HG03457 (cell line): ENCODE measurements around the gene RAP1A.

ENCODE experiments used
- ATAC-seq: cut with Tn5 transposase; IDR thresholded peaks from one replicate; pipeline ENCODE4 v1.9.1; 2021; ENCODE audit warnings: moderate number of reproducible peaks; ENCODE audit not compliant: unreplicated experiment

Gene RAP1A

DNA sequence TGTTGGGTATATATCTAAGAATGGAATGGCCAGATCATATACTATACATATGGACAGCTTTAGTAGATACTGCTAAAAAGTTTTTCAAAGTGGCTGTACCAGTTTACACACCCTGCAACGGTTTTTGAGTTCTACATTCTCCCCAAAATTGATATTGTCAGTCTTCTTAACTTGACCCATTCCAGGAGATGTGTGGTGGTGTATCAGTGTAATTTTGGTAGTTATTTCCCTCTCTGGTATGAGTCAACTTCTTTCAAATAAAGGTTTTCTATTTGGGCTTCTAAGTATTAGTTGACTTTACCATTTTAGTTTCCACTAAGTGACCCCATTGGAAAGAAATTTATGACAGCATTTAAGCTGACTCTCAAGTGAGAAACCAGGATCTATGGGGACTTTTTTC is 90.4 kb downstream of the RAP1A start:
- ATAC-seq, result no peak

DNA sequence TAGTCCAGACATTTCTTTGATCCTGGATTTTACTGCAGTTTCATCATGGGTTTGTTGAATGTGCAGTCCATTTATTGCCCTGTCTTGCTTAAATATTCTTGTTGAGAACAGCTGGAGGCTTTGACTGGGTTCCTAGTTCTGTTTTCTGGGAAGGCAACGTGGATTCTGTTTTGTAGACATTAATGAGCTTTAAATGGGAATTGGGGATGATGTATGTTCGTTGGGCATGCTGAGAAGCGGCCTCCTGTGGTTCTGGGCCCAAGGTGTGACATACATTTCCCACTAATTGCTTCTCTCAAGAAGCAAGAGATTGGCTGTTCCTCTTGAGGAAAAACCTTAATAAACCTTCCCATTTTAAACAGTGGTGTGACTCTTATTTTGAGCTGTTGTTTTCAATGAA is 96.7 kb downstream of the RAP1A start:
- no peak for ATAC-seq

DNA sequence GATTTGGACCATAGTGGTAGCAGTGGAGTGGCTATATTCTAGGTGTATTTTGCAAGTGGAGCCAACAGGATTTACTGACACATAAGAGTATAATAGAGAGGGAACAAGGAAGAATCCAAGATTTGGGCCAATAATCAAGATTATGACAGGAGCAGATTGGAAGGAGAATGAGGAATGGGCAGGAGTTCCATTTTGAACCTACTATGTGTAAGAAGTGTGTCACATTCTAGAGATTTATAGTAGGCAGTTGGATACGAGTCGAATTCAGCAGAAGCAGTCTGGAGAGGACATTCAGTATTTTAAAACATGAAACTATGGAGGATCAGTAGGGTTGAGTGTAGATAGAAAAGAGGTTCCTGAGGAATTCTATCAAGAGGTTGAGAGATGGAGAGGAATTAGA is 97.9 kb downstream of the RAP1A start:
- ATAC-seq, result no peak

GRCh38 chr1:111719135-111719534 is 99.5 kb downstream of the RAP1A start:
- ATAC-seq, result no peak

GRCh38 chr1:111719674-111720132 is 100.1 kb downstream of the RAP1A start:
- no peak for ATAC-seq

- ATAC-seq, result no peak
Observed at GRCh38 chr1:111720274-111720976, 100.8 kb downstream of the RAP1A start.

GRCh38 chr1:111720977-111721786 is 101.6 kb downstream of the RAP1A start:
- ATAC-seq, result no peak

- ATAC-seq, result no peak
Observed at GRCh38 chr1:111723091-111723806, 103.7 kb downstream of the RAP1A start.

GRCh38 chr1:111723871-111724270 is 104.3 kb downstream of the RAP1A start:
- no peak for ATAC-seq

GRCh38 chr1:111725192-111725591 is 105.6 kb downstream of the RAP1A start:
- no peak for ATAC-seq

- no peak for ATAC-seq
Observed at GRCh38 chr1:111727056-111727455, 107.5 kb downstream of the RAP1A start.

GRCh38 chr1:111729271-111729921 is 109.8 kb downstream of the RAP1A start:
- ATAC-seq, result no peak

- ATAC-seq, result no peak
Observed at GRCh38 chr1:111729946-111730681, 110.5 kb downstream of the RAP1A start.

DNA sequence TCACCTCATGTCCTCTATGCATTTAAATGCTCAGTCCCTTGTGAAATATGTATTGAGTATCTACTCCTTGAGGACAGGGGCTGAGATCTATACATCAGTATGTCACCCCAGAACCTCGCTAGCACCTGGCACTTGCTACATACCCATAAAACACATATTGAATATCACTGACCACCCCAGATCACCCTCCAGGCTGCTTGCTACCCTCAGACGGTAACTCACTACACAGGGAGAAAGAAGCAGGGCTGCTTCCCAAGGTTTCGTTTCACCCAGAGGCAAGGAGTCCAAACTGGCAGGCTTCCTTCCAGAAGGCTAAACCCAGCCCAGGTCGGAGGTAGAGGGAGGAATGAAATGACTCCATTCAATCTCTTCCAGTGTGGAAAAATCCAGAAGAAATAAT is 111.1 kb downstream of the RAP1A start:
- ATAC-seq, result no peak

- ATAC-seq, result no peak
Observed at GRCh38 chr1:111731956-111732355, 112.4 kb downstream of the RAP1A start.

- no peak for ATAC-seq
Observed at GRCh38 chr1:111732718-111733117, 113.1 kb downstream of the RAP1A start.

DNA sequence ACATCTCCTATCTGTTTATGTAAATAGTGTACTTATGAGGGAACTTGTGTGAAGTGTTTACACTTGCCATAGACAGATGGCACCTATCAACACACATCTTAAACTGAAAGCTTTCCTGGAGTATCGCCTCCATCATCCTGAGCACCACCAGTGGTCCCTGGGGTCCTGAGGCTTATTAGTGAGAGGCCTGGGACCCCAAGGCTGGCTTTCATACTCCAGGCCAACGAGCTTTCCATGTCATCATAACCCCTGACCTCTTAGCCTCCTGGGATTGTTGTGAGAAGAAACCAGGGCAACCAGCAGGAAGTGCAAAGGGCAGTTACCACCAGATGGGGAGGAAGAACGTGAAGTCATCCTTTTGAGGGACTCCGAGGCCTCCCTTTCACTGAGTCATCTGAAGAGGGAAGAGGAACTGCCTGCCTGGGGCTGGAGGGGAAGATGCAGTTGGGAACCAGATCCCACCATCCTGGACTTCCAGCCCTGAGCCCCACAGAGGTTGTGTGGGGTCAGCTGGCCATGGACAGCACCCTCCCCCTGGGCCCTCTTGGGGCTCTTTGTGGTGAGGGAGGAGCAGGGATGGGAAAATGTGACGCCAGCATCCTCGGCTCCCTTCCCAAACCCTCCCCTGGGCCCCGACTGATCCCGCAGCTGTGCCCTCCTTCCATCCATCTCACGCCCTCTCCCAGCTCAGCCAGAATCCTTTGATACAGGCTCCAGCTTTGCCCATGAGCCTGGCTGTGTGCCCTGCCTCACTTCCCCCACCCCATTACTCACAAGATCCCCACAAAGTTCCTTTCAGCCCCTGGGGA is 113.8 kb downstream of the RAP1A start:
- ATAC-seq, result no peak

GRCh38 chr1:111733992-111734341 is 114.4 kb downstream of the RAP1A start:
- ATAC-seq, result no peak

DNA sequence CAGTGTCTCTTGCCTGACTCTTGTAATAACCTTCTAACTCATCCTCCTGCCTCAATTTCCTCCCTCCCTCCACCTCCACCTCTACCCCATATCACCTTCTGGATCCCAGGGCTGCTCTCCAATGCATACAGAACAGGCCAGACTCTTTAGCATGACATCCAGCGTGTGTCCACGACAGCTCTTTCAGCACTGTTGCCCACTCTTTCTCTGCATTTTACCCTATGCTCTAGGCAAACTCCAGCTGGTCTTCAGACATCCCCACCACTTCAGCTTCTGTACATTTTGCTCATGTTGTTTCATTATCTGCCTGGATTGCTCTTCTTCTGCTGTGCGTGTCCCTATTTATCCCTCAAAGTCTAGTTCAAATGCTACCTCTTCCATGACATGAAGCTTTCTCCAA is 114.8 kb downstream of the RAP1A start:
- ATAC-seq, result no peak

DNA sequence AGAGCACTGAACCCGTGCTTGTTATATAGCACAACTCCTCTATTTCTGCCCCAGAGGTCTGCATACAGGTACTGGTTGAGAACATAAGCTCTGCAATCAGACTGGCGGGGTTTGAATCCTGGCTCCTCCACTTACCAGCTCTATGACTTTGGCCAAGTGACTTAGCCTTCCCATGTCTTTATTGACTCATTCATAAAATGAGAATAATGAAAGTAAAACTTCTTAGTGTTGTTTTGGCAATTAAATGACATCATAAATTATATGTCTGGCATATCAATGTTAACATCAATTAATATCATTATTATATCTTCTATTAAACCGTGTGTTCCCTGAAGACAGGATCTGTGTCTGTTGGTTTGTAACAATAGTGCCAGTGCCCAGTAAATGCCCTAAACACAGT is 115.3 kb downstream of the RAP1A start:
- no peak for ATAC-seq
